DMS 273 (cell line): Measurements from ENCODE around the gene COMMD6.

Source experiments
- DNase-seq: peaks from one replicate; lab custom pipeline; 2025; ENCODE audit not compliant: unreplicated experiment; lab: John Stamatoyannopoulos, UW

COMMD6 gene

DNA sequence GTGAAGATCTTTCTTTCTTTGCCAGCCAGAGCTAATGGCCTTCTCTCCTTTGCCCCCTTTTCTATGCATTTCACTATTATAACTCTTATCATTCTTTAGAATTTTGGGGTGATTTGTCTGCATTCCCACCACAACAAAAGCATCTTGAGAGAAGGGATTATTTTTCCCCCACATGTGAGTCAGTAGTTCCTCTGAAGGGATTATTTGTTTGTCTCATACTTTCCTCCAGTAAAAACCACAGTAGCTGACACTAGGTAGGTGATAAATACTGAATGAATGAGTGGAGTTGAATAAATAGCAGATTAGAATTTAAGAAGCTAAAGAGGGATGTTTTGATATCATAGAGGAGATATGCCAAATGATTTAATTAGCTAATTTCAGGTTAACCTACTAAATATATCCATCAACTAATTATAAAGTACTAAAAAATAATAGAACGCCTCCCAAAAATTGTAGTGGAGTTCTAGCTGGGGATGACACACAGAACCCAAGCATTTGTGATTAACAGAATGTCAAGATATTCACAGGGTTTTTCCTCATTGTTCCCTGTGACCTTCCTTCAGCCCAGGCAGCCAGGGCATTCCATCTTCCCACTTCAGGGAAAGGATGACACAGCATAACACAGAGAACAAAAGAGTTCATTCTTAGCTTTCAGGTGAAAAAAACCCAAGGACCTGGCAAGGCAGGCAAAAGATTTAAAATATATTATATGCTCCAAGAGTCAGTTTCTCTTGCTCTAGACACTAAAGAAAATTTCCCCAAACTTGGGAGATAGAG is 52.2 kb downstream of the COMMD6 start:
- no peak for DNase-seq

DNA sequence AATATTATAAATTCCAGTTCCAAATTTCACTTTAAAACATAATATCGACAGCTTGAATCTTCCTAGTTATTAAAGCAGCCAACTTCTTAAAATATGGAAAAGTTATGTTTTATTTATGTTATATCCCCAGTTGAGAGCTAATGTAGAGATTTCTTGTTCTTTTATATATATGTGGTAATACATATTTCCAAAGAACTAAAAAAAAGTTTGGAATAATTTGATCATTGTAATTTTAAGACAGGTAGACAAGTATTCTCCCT is 54.9 kb downstream of the COMMD6 start:
- DNase-seq: no peak

DNA sequence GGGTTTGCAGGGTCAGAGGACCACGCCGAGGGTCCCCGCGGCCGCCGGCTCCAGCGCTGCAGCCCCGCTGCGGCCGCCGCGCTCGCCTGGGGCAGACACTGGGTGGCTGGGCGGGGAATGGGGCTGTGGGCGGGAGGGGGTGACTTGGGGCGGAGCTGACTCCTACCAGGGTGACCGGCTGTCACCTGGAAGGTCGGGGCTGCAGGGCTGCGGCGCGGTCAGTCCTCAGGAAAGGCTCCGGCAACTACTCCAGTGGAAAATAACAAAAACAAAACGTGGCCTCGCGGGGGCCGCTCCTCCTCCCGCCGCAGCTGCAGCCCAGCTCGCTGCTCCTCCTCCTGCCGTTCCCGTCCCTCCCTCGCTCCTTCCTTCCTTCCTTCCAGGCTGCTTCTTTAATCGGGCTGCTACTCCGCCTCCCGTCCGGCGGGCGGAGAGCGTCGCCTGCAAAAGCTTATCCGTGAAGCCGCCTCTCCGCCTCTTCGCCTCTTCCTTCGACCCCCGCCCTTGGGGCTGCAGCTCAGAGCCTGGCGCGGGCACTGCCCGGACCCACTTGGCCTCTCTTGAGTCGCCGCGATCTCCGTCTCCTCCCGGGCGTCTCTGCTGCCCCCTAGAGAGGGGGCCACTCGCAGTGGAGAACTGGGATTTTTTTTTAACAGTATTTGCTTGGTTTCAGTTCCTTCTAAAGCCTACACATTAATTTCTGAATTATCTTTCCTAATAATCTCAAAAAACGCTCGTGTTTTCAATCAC is 55.4 kb downstream of the COMMD6 start, which contains the start of gene TBC1D4:
TBC1D4 (minus strand) TSS at position 100 of the 750 bp plus-strand sequence. CDS start 402 bp downstream, outside the sequence.
- peak; percentile 96 for DNase-seq

- DNase-seq: peak; percentile 77
Observed at GRCh38 chr13:75481176-75482069, 56.2 kb downstream of the COMMD6 start.

GRCh38 chr13:75480671-75481175 is 56.9 kb downstream of the COMMD6 start:
- DNase-seq: peak; percentile 85

GRCh38 chr13:75479102-75479740 is 58.4 kb downstream of the COMMD6 start:
- DNase-seq: peak; percentile 37

DNA sequence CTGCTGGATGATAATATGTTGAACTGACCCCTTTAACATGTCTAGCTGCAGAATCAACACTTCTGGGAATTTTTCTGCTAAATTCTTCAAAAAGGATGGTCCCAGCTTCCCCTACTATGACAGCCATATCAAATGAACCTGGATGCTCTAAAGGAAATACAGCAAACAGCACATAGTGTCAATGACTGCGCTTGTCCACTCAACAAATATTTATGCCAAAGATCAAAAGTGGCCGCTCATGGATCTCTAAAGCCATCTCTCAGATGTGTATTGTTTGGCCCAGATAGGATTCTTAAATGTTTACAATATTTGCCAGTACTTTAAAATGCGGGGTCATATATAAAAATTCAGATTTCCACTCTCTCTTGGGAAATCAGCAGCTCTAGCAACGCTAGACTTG is 59.0 kb downstream of the COMMD6 start:
- DNase-seq: no peak
